ENCODE measurements around the gene MIX23.

The MIX23 gene

DNA sequence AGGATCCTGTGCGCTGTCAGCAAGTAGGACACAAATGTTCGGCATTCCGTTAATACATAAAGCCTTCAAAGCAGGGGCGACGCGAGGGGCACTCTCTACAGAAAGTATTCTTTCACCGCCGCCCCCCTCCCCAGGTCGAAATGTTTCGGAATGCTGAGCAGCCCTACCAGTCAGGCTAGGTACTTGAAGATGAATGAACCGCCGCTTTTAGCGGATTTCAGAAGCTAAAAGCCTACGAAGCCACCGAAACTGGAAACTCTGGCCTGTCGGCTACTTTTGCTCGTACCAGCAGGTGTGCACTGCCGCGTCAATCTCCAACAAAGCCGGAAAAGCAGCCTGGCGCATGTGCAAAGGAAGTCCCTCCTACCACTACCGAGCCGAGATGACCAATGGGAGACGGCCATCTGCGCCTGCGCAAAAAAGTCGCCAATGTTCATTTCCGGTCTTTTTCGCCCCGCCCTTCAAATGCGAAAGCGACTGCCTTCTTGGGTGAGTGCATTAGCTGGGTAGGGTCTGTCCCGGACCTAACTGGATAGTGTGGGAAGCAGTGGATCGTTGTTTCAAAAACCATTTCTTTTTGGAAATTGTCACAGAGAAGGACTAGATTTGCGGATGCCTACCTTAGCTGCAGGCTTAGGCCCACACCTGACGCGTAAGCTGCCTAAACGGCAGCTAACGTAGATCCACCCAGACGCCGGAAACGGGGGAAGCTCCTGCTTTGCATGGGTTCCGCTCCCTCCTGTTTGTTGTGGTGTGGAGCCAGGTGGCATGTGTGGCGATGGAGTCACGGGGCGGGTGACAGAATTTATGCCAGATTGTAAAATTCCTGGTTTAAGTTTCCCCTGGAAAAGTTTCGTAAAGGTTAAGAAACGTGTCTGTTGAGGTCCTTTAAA is 33.0 kb upstream of the MIX23 start, which contains the start of gene WDR5B:
Gene WDR5B, minus strand, starts transcription at position 301 of the 893 bp plus-strand sequence. CDS start 534 bp downstream, outside the sequence.
- Histone ChIP-seq H3F3A (ENCODE audit: low read depth) (peaks cover 4% of the 10 kb centered on the region; the same call in 1 of the 2 replicates), H3K9me2 (replicated peaks; ENCODE audit: low read depth, low read length) (no peaks in the 10 kb centered on the region), H3K4me3 (ENCODE audit: low read length, poor library complexity, severe bottlenecking) (peak within 1 kb of the TSS; percentile 85), H3K4me1 (ENCODE audit: insufficient read depth, low read length, poor library complexity, severe bottlenecking) (peaks cover 23% of the 10 kb centered on the region), H3K9me3 (ENCODE audit: insufficient read depth, low read depth, low read length) (no peaks in the 10 kb centered on the region), H3K9ac (ENCODE audit: low read depth, low read length, poor library complexity, severe bottlenecking) (peak within 1 kb of the TSS; percentile 89), H3K79me2 (ENCODE audit: insufficient read depth, low read length) (peaks cover 28% of the 10 kb centered on the region), H4K20me1 (ENCODE audit: insufficient read depth, low read length, poor library complexity, severe bottlenecking) (peaks cover 3% of the 10 kb centered on the region), H3K4me2 (ENCODE audit: low read depth, low read length, poor library complexity, severe bottlenecking) (peak within 1 kb of the TSS; percentile 85), H3K36me3 (ENCODE audit: insufficient read depth, low read length) (peaks cover 16% of the 10 kb centered on the region; the same call in 1 of the 2 replicates), H2AFZ (ENCODE audit: low read length) (peak within 1 kb of the TSS; percentile 81), H3K27me3 (ENCODE audit: insufficient read depth, low read length, poor library complexity, severe bottlenecking) (no peaks in the 10 kb centered on the region)
- TF ChIP-seq EZH2phosphoT487 (IDR thresholded peaks at IDR 0.05; ENCODE audit: borderline replicate concordance) = no peak
- TF ChIP-seq, protein P1, sequence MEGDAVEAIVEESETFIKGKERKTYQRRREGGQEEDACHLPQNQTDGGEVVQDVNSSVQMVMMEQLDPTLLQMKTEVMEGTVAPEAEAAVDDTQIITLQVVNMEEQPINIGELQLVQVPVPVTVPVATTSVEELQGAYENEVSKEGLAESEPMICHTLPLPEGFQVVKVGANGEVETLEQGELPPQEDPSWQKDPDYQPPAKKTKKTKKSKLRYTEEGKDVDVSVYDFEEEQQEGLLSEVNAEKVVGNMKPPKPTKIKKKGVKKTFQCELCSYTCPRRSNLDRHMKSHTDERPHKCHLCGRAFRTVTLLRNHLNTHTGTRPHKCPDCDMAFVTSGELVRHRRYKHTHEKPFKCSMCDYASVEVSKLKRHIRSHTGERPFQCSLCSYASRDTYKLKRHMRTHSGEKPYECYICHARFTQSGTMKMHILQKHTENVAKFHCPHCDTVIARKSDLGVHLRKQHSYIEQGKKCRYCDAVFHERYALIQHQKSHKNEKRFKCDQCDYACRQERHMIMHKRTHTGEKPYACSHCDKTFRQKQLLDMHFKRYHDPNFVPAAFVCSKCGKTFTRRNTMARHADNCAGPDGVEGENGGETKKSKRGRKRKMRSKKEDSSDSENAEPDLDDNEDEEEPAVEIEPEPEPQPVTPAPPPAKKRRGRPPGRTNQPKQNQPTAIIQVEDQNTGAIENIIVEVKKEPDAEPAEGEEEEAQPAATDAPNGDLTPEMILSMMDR (conservative IDR thresholded peaks at IDR 0.05; ENCODE audit: low read length) = no peak; the same call in 1 of the 2 replicates

DNA sequence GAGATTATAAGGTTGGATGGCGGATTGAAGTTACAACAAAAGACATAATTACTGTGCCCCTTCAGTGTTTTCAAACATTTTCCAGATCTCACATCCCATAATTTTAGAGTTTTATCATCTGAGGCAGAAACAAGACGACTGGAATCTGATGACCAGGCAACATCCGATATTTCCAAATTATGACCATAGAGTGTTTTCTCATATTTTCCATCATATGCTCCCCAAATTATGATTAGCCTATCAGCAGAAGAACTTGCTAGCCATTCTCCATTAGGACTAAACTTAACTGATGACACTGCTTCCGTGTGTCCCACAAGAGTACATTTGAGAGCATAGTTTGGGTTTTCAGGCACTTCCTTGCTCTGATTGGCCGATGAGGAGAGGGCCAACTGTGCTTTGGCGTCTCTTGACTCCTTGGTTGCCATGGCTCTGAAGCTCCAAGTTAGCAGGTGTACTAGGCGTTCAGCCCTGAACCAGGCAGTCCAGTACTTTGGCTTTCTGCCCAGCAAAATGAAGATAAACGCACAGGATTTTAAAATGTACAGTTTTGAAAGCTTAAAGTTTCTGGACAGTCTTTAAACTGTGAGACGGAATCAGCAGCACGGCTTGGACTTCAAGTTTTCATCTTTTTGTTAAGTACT is 32.2 kb upstream of the MIX23 start:
- peaks cover 23% of the 10 kb centered on the region for H3K4me1 ChIP-seq (ENCODE audit: insufficient read depth, low read length, poor library complexity, severe bottlenecking)

DNA sequence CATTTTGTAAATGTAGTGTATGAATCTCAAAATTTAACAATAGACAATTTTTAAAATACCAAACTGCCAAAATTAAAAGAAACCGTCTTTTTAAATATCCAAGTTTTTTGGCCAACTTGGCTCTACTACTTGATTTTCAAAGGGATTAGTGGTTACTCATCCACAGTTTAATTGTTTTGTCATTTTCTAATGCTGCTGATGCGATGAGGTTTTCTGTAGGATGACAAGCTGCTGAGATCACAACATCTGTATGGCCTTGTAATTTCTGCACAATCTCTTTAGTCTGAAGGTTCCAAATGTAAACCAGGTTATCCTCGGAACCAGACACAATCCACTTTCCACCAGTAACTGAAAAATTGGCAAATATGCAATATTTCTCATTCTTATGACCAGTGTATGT is 31.4 kb upstream of the MIX23 start:
- Histone ChIP-seq H3K4me3 (ENCODE audit: low read length, poor library complexity, severe bottlenecking) (peak overlapping the region; percentile 85), H3K27me3 (ENCODE audit: insufficient read depth, low read length, poor library complexity, severe bottlenecking) (no peaks in the 10 kb centered on the region), H3K9me2 (replicated peaks; ENCODE audit: low read depth, low read length) (no peaks in the 10 kb centered on the region), H3F3A (ENCODE audit: low read depth) (no peaks in the 10 kb centered on the region; the same call in 1 of the 2 replicates), H3K9ac (ENCODE audit: low read depth, low read length, poor library complexity, severe bottlenecking) (peak overlapping the region; percentile 89), H3K9me3 (ENCODE audit: insufficient read depth, low read depth, low read length) (no peaks in the 10 kb centered on the region), H3K4me1 (ENCODE audit: insufficient read depth, low read length, poor library complexity, severe bottlenecking) (peaks cover 23% of the 10 kb centered on the region), H3K36me3 (ENCODE audit: insufficient read depth, low read length) (peaks cover 32% of the 10 kb centered on the region; the same call in 1 of the 2 replicates), H4K20me1 (ENCODE audit: insufficient read depth, low read length, poor library complexity, severe bottlenecking) (peaks cover 3% of the 10 kb centered on the region), H2AFZ (ENCODE audit: low read length) (no peak overlapping the region), H3K79me2 (ENCODE audit: insufficient read depth, low read length) (peaks cover 28% of the 10 kb centered on the region), H3K4me2 (ENCODE audit: low read depth, low read length, poor library complexity, severe bottlenecking) (peak overlapping the region; percentile 83)
- TF ChIP-seq EZH2phosphoT487 (IDR thresholded peaks at IDR 0.05; ENCODE audit: borderline replicate concordance) = no peak
- TF ChIP-seq, protein P1 (conservative IDR thresholded peaks at IDR 0.05; ENCODE audit: low read length) = no peak

More for the DNA sequence above, 32.2 kb upstream of the MIX23 start:
- H3K9me3 ChIP-seq (ENCODE audit: insufficient read depth, low read depth, low read length) = no peaks in the 10 kb centered on the region
- H4K20me1 ChIP-seq (ENCODE audit: insufficient read depth, low read length, poor library complexity, severe bottlenecking) = peaks cover 3% of the 10 kb centered on the region
- H3K36me3 ChIP-seq (ENCODE audit: insufficient read depth, low read length) = peaks cover 23% of the 10 kb centered on the region; the same call in 1 of the 2 replicates
- H3F3A ChIP-seq (ENCODE audit: low read depth) = peaks cover 4% of the 10 kb centered on the region; the same call in 1 of the 2 replicates
- peak overlapping the region; percentile 83 for H3K4me2 ChIP-seq (ENCODE audit: low read depth, low read length, poor library complexity, severe bottlenecking)
- H2AFZ ChIP-seq (ENCODE audit: low read length) = peak overlapping the region; percentile 81
- H3K9me2 ChIP-seq (replicated peaks; ENCODE audit: low read depth, low read length) = no peaks in the 10 kb centered on the region
- H3K27me3 ChIP-seq (ENCODE audit: insufficient read depth, low read length, poor library complexity, severe bottlenecking) = no peaks in the 10 kb centered on the region
- peaks cover 28% of the 10 kb centered on the region for H3K79me2 ChIP-seq (ENCODE audit: insufficient read depth, low read length)
- no peak for TF ChIP-seq EZH2phosphoT487 (IDR thresholded peaks at IDR 0.05; ENCODE audit: borderline replicate concordance)
- TF ChIP-seq, protein P1 (conservative IDR thresholded peaks at IDR 0.05; ENCODE audit: low read length) = no peak
- H3K4me3 ChIP-seq (ENCODE audit: low read length, poor library complexity, severe bottlenecking) = peak overlapping the region; percentile 85
- H3K9ac ChIP-seq (ENCODE audit: low read depth, low read length, poor library complexity, severe bottlenecking) = peak overlapping the region; percentile 89
